PFSK-1 (cell line): ENCODE data around the gene LYZL4.

Source experiments
- FOXP2 ChIP-seq: optimal IDR thresholded peaks from 2 replicates; pipeline ENCODE3; 2011; ENCODE audit warnings: borderline replicate concordance, control low read depth, inconsistent platforms; ENCODE audit not compliant: insufficient read depth; ENCODE audit errors: extremely low read length, extremely low read depth
- POLR2AphosphoS5 ChIP-seq: IDR thresholded peaks from 2 replicates; pipeline ENCODE4 v1.6.1; 2012; ENCODE audit warnings: low read depth, mild to moderate bottlenecking, control low read depth, low read length, moderate library complexity
- REST ChIP-seq, 2 experiments: IDR thresholded peaks; 2 replicates each; pipeline versions ENCODE4 v1.6.1 to v1.8.0; 2011 to 2012; ENCODE audit warnings: low read depth in 2 of 2, low read length in 2 of 2, control low read depth in 1 of 2, inconsistent platforms in 1 of 2, mild to moderate bottlenecking in 1 of 2, moderate library complexity in 1 of 2; ENCODE audit not compliant: insufficient read depth in 1 of 2
- SIN3A ChIP-seq: IDR thresholded peaks from 2 replicates; pipeline ENCODE4 v1.6.1; 2012; ENCODE audit warnings: mild to moderate bottlenecking, low read length, moderate library complexity, borderline replicate concordance; ENCODE audit not compliant: insufficient read depth
- TAF1 ChIP-seq: IDR thresholded peaks from 2 replicates; pipeline ENCODE4 v1.6.1; 2012; ENCODE audit warnings: low read length, control low read depth, borderline replicate concordance; ENCODE audit not compliant: insufficient read depth

Gene LYZL4

GRCh38 chr3:42443292-42443691, 32.9 kb upstream of the LYZL4 start:
- no peak for TF ChIP-seq POLR2AphosphoS5

- TF ChIP-seq REST (IDR thresholded peaks at IDR 0.05; ENCODE audit: insufficient read depth in 1 of 2, low read depth in 2 of 2, low read length in 2 of 2) (no peak), TAF1 (no peak), FOXP2 (no peak), SIN3A (no peak)
These were observed 32.2 kb upstream of the LYZL4 start for GRCh38 chr3:42442640-42443039.

- TF ChIP-seq TAF1, result no peak
These were observed 31.4 kb upstream of the LYZL4 start for GRCh38 chr3:42441791-42442190.

GRCh38 chr3:42440924-42441323, 30.5 kb upstream of the LYZL4 start:
- no peak for TF ChIP-seq TAF1
- TF ChIP-seq FOXP2, result no peak
- no peak for TF ChIP-seq SIN3A
- TF ChIP-seq REST (IDR thresholded peaks at IDR 0.05; ENCODE audit: insufficient read depth in 1 of 2, low read depth in 2 of 2, low read length in 2 of 2), result no peak
- TF ChIP-seq POLR2AphosphoS5, result no peak

- TF ChIP-seq FOXP2, result no peak
- no peak for TF ChIP-seq POLR2AphosphoS5
- no peak for TF ChIP-seq SIN3A
- TF ChIP-seq REST (IDR thresholded peaks at IDR 0.05; ENCODE audit: insufficient read depth in 1 of 2, low read depth in 2 of 2, low read length in 2 of 2), result no peak
- TF ChIP-seq TAF1, result no peak
These were observed 29.1 kb upstream of the LYZL4 start for GRCh38 chr3:42439261-42440115.

- TF ChIP-seq REST (IDR thresholded peaks at IDR 0.05; ENCODE audit: insufficient read depth in 1 of 2, low read depth in 2 of 2, low read length in 2 of 2) (no peak), SIN3A (no peak), FOXP2 (no peak), POLR2AphosphoS5 (no peak), TAF1 (no peak)
These were observed 28.3 kb upstream of the LYZL4 start for GRCh38 chr3:42438758-42439157.
